Stimulated activated naive CD4-positive, alpha-beta T cell treated with Interleukin-2 at 50 U/mL for 16 hours (primary cell): ENCODE results near the gene RAB19.
"Not testable (repeated sequence)": the region's sequence is repeated elsewhere in the genome, so short reads cannot be mapped to it uniquely, and the experiment has no call there.

ENCODE experiments used
- DNase-seq: peaks from one replicate; lab custom pipeline; 2025; lab: John Stamatoyannopoulos, UW

RAB19 gene

GRCh38 chr7:140402178-140402835 is 1.6 kb upstream of the RAB19 start:
- no peak for DNase-seq

GRCh38 chr7:140404565-140405065 is 757 bp downstream of the RAB19 start:
- no peak for DNase-seq

- no peak for DNase-seq
Measured at GRCh38 chr7:140415361-140415760, 11.5 kb downstream of the RAB19 start.

- DNase-seq = not testable (repeated sequence)
Measured at GRCh38 chr7:140415816-140416215, 12.0 kb downstream of the RAB19 start.

- DNase-seq = no peak
Measured at GRCh38 chr7:140416560-140416959, 12.7 kb downstream of the RAB19 start.

GRCh38 chr7:140417456-140418155 is 13.7 kb downstream of the RAB19 start:
- DNase-seq = no peak

- not testable (repeated sequence) for DNase-seq
Measured at GRCh38 chr7:140418156-140418472, 14.3 kb downstream of the RAB19 start.

GRCh38 chr7:140418653-140419052 is 14.8 kb downstream of the RAB19 start:
- no peak for DNase-seq

- no peak for DNase-seq
Measured at GRCh38 chr7:140421521-140421920, 17.7 kb downstream of the RAB19 start.

- no peak for DNase-seq
Measured at GRCh38 chr7:140423501-140423900, 19.6 kb downstream of the RAB19 start.

- DNase-seq = no peak
Measured at GRCh38 chr7:140425718-140426117, 21.9 kb downstream of the RAB19 start.

- no peak for DNase-seq
Measured at GRCh38 chr7:140426130-140426529, 22.3 kb downstream of the RAB19 start.

- DNase-seq = no peak
Measured at GRCh38 chr7:140433396-140433795, 29.5 kb downstream of the RAB19 start.

- DNase-seq = no peak
Measured at GRCh38 chr7:140435252-140435895, 31.5 kb downstream of the RAB19 start.

GRCh38 chr7:140439359-140439758 is 35.5 kb downstream of the RAB19 start:
- DNase-seq = no peak

- no peak for DNase-seq
Measured at GRCh38 chr7:140440593-140440992, 36.7 kb downstream of the RAB19 start.

GRCh38 chr7:140441519-140441918 is 37.7 kb downstream of the RAB19 start:
- DNase-seq = no peak

- DNase-seq = no peak
Measured at GRCh38 chr7:140446467-140446866, 42.6 kb downstream of the RAB19 start.

- no peak for DNase-seq
Measured at GRCh38 chr7:140447841-140448240, 44.0 kb downstream of the RAB19 start.

- no peak for DNase-seq
Measured at GRCh38 chr7:140448781-140449480, 45.1 kb downstream of the RAB19 start.

GRCh38 chr7:140451716-140452115 is 47.9 kb downstream of the RAB19 start:
- no peak for DNase-seq

- no peak for DNase-seq
Measured at GRCh38 chr7:140453273-140453672, 49.4 kb downstream of the RAB19 start.
